GM10248 (cell line): ENCODE results near the gene NPSR1.

ENCODE experiments used
- CTCF ChIA-PET: fragments of 300-600 bp; sonication (Branson Sonifier 250); formaldehyde crosslinking; extraction: SDS; loops from one replicate; lab custom pipeline; 2021; ENCODE audit warnings: antibody characterized with exemption; lab: Yijun Ruan, JAX
- POLR2A ChIA-PET: fragments of 350-650 bp; sonication (Branson Sonifier 250); formaldehyde crosslinking; extraction: SDS; loops from one replicate; lab custom pipeline; 2020; ENCODE audit warnings: antibody characterized with exemption; lab: Yijun Ruan, JAX
- DNase-seq: peaks from one replicate; pipeline ENCODE4 v3.0.0; 2012; ENCODE audit errors: extremely low spot score
- TF ChIP-seq, protein P1 (sequence below): IDR thresholded peaks from 2 replicates; pipeline ENCODE4 v1.5.1; 2012; ENCODE audit warnings: mild to moderate bottlenecking, low read depth; ENCODE audit errors: extremely low read depth, missing control alignments, control extremely low read depth

Gene NPSR1

DNA sequence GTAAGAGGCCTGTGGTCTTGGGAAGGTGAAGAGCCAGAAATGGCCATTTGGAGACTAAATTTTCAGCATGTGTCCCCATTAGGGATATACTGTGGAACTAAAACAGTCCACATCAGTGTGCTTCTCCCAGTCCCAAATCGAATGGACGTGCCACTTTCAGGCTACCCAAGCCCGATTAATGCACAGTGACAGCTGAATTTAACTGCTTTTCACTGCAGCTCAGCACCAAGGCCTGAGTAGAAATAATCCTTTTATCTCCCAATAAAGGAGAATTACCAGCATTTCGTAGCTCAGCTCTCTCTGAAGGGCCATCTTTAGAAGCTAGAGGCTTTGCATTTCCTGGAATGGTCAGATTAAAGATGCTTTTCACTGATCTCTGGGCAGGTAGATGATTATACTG, 183.3 kb downstream of the NPSR1 start:
- DNase-seq = no peak
- CTCF ChIA-PET = no interaction called here
- POLR2A ChIA-PET = no interaction called here
- TF ChIP-seq, protein P1, sequence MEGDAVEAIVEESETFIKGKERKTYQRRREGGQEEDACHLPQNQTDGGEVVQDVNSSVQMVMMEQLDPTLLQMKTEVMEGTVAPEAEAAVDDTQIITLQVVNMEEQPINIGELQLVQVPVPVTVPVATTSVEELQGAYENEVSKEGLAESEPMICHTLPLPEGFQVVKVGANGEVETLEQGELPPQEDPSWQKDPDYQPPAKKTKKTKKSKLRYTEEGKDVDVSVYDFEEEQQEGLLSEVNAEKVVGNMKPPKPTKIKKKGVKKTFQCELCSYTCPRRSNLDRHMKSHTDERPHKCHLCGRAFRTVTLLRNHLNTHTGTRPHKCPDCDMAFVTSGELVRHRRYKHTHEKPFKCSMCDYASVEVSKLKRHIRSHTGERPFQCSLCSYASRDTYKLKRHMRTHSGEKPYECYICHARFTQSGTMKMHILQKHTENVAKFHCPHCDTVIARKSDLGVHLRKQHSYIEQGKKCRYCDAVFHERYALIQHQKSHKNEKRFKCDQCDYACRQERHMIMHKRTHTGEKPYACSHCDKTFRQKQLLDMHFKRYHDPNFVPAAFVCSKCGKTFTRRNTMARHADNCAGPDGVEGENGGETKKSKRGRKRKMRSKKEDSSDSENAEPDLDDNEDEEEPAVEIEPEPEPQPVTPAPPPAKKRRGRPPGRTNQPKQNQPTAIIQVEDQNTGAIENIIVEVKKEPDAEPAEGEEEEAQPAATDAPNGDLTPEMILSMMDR = no peak

DNA sequence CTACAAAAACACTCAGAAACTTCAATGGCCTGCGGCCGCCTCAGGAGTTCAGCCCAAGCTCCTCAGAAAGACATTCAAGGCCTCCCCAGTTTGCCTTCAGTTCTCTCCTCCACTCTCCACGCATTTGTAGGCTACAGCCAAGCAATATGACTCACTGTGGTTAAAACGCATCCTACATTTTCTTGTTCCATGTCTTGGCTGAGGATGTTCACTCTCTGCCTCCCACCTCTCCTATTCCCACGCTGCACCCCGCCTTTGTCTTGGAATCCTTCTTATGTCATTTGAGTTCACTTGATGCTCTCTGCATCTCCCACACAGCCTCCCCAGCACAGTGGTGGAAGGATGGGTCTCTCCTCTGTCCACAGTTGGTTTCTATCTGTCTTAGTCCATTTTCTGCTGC, 184.8 kb downstream of the NPSR1 start:
- POLR2A ChIA-PET = no interaction called here
- CTCF ChIA-PET = no interaction called here
- TF ChIP-seq, protein P1 = no peak
- no peak for DNase-seq

DNA sequence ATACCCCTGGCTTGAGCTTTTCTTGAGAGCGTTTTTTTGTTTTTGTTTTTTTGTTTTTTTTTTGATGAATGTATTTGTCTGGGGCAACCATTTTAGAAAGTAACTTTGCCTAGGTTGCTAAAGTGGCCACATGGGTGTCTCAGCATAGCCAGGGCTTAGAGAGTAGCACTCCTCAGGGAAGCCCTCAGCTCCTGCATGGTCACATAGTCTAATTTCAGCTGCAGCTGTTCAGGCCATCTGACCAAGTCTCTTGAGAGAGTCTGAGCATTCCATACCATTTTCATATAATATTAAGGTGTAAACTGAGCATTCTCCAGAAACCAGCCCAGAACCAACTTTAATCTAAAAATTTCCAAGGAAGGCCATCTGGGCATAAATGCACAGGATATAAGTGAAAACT, 186.4 kb downstream of the NPSR1 start:
- DNase-seq = no peak
- CTCF ChIA-PET = interaction anchor here (1.2 kb wide), 1 partner anchor 57 kb away, joined by 3 read pairs; no protein-coding TSS in a partner anchor
- POLR2A ChIA-PET = no interaction called here
- TF ChIP-seq, protein P1 = no peak

DNA sequence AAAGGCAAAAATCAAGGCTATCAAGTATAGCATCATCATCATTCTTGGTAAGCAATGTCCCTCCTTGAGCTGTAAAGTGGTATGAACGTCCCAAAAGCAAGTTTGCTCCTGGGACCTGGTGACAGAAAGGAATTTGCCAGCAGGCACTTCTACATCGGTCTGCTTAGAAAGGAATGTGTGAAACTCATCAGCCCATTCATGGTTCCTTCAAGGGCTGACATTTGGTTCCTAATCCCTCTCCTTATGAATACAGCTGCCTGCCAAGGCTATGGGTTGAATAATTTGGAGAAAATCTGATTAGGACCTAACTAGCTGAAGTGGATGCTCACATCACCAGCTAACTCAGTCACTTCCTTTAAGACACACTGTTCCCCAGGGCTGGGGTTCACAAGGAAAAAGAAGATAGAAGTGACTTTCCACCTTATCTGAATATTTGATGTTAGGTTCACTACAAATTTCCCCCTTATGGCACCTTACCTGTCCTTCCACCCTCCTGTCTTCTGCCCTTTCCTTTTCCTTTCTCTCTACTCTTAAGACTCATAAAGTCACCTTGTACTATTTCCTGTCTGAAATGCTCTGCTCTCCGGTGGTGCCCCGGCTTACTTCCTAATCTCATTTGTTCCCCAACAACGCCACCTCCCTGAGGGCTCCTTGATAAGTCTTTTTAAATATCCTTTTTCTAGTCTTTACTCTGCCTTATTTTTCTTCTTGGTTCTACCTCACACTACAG, 187.1 kb downstream of the NPSR1 start:
- ChIA-PET POLR2A (no interaction called here), CTCF (interaction anchor here (1.2 kb wide), 1 partner anchor 57 kb away, joined by 3 read pairs; no protein-coding TSS in a partner anchor)
- TF ChIP-seq, protein P1 = no peak
- DNase-seq = no peak

DNA sequence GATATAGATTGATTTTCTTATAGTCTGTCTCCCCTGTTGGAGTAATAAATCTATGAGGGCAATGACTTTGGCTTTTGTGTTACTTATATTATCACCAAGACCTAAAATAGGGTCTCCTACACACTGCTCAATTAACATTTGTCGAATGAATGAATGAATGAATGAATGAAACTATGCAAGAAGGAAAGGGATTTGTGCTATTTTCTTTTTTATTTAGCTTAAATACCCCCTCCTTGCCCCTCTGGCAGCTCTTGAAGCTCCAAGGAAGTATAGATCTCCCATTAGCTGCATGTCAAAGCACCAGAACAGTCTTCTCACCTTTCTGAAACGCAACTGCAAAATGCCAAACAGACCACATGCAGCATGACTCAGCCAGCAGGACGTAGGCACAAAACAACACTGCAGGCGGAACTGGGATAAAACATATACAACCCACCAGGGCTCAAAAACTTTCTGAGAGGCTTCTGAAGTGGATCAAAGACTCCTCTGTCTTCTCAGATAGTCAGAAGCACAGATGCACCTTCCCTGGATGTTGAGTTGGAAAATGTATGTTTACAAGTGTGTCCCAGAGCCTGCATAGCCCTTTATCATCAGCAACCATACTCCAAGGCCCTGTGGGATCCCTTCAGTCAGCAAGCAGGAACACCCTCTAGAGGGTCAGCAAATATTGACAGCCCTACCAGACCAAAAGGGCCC, 187.8 kb downstream of the NPSR1 start:
- POLR2A ChIA-PET = no interaction called here
- no peak for DNase-seq
- TF ChIP-seq, protein P1 = no peak
- CTCF ChIA-PET = interaction anchor here (1.2 kb wide), 1 partner anchor 58 kb away, joined by 3 read pairs; no protein-coding TSS in a partner anchor

DNA sequence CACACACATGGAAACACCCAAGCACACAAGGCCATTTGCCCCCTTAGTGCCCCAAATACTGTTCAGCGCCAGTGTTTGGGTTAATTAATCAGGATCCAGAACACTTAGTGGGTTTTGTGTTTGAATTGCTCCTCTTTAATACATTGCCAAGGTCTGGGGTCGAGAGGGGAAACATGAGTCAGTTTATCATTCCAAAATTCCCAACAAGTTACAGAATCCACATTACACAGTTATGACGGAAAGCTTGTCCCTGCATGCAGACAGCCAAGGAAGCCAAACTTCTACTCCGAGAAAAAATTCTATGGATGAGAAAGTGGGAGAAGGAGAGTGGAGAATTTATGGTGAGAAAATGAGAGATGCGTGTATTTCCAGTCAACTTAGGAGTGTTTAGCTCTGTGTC, 189.0 kb downstream of the NPSR1 start:
- CTCF ChIA-PET = no interaction called here
- TF ChIP-seq, protein P1 = no peak
- POLR2A ChIA-PET = no interaction called here

More for the DNA sequence above, 189.0 kb downstream of the NPSR1 start:
- no peak for DNase-seq
